Endodermal cell (in vitro differentiated cells): ENCODE results near the gene TRIM22. TPM values are rescaled to one million over a fixed set of nuclear protein-coding genes. Genes with fewer than 3 reads are reported as not detected.

Experiments used
- DNase-seq: peaks from one replicate; pipeline ENCODE4 v3.0.0-alpha.2; 2017
- H3K27ac ChIP-seq: 2 replicates; pipeline ENCODE4 v1.5.1; 2013; ENCODE audit warnings: mild to moderate bottlenecking, low read depth, low read length, moderate library complexity
- H3K27me3 ChIP-seq: 2 replicates; pipeline ENCODE4 v1.6.1; 2013; ENCODE audit warnings: mild to moderate bottlenecking, low read length, moderate library complexity; ENCODE audit not compliant: insufficient read depth, control insufficient read depth, poor library complexity, severe bottlenecking
- H3K36me3 ChIP-seq: 2 replicates; pipeline ENCODE4 v1.7.0; 2013; ENCODE audit warnings: mild to moderate bottlenecking, low read length, moderate library complexity; ENCODE audit not compliant: control insufficient read depth, insufficient read depth
- H3K4me1 ChIP-seq: one replicate; pipeline ENCODE4 v1.7.0; 2013; ENCODE audit warnings: low read length; ENCODE audit not compliant: control insufficient read depth, insufficient read depth
- H3K4me3 ChIP-seq: 2 replicates; pipeline ENCODE4 v1.5.1; 2013; ENCODE audit warnings: mild to moderate bottlenecking, low read length, moderate library complexity
- H3K9ac ChIP-seq: 2 replicates; pipeline ENCODE4 v1.6.1; 2013; ENCODE audit warnings: mild to moderate bottlenecking, low read length, moderate library complexity; ENCODE audit not compliant: poor library complexity, severe bottlenecking; ENCODE audit errors: extremely low read depth
- H3K9me3 ChIP-seq: 2 replicates; pipeline ENCODE4 v1.6.1; 2013; ENCODE audit warnings: mild to moderate bottlenecking, low read length, moderate library complexity; ENCODE audit not compliant: control insufficient read depth
- H3K27ac Mint-ChIP-seq: 2 replicates; pipeline ENCODE4 v1.8.0; 2020; ENCODE audit warnings: mixed read lengths
- H3K27me3 Mint-ChIP-seq: 2 replicates; pipeline ENCODE4 v1.8.0; 2021; ENCODE audit warnings: mild to moderate bottlenecking, mixed read lengths; ENCODE audit not compliant: insufficient read depth
- H3K36me3 Mint-ChIP-seq: 2 replicates; pipeline ENCODE4 v1.8.0; 2020; ENCODE audit warnings: low read depth, mixed read lengths
- H3K4me1 Mint-ChIP-seq: 2 replicates; pipeline ENCODE4 v1.8.0; 2020; ENCODE audit warnings: mixed read lengths
- H3K4me3 Mint-ChIP-seq: 2 replicates; pipeline ENCODE4 v1.8.0; 2020; ENCODE audit warnings: mild to moderate bottlenecking, moderate library complexity, mixed read lengths
- H3K9me3 Mint-ChIP-seq: 2 replicates; pipeline ENCODE4 v1.8.0; 2020; ENCODE audit warnings: mild to moderate bottlenecking, mixed read lengths
- CTCF ChIP-seq: fragments of 200-600 bp; sonication (generic); conservative IDR thresholded peaks from 2 replicates; pipeline ENCODE4 v1.5.0; 2021; ENCODE audit warnings: antibody characterized with exemption, mild to moderate bottlenecking
- WGBS, 2 experiments: methylation state at CpG; one replicate each; pipeline versions ENCODE4 v1.1.5 to v1.1.7; 2013; ENCODE audit warnings: missing lambda C conversion rate in 2 of 2, mixed read lengths in 1 of 2; ENCODE audit not compliant: insufficient coverage in 1 of 2, insufficient read length in 1 of 2; 5-methylcytosine and 5-hydroxymethylcytosine counted together
- total RNA-seq, 2 donors: library from RNA; stranded (reverse); fragmentation: NEBNext Ultra II Directional in 1 of 2; extraction: Animal tissue kit (Norgen Biotek cat#: 25700) in 1 of 2; gene quantifications; 2 replicates in 1 of 2; 3 replicates in 1 of 2; pipeline ENCODE4 v1.2.1, GENCODE V29; 2021

Gene TRIM22
- total RNA-seq, 2 donors from 2014 or later: 1.1 to 3.1 TPM

- DNase-seq: no peak
- H3K27ac ChIP-seq: no peak overlapping the region
- 95 to 96% methylated on average over 6 to 7 of the region's 7 CpGs for WGBS, 2 experiments
- H3K4me3 Mint-ChIP-seq: no peak overlapping the region
- no peaks in the 10 kb centered on the region for H3K36me3 ChIP-seq
- H3K36me3 Mint-ChIP-seq: no peaks in the 10 kb centered on the region
- no peaks in the 10 kb centered on the region for H3K27me3 ChIP-seq
- no peaks in the 10 kb centered on the region for H3K9me3 Mint-ChIP-seq
- TF ChIP-seq CTCF: no peak
- H3K9me3 ChIP-seq: no peaks in the 10 kb centered on the region
- H3K4me1 ChIP-seq: no peaks in the 10 kb centered on the region
- H3K4me3 ChIP-seq: no peak overlapping the region
- no peaks in the 10 kb centered on the region for H3K27me3 Mint-ChIP-seq
- H3K4me1 Mint-ChIP-seq: no peaks in the 10 kb centered on the region
- no peak overlapping the region for H3K9ac ChIP-seq
- H3K27ac Mint-ChIP-seq: no peak overlapping the region
Observed at GRCh38 chr11:5698281-5698680, 8.7 kb downstream of the TRIM22 start.

- no peaks in the 10 kb centered on the region for H3K27me3 Mint-ChIP-seq
- no peak for TF ChIP-seq CTCF
- no peak overlapping the region for H3K4me3 Mint-ChIP-seq
- no peaks in the 10 kb centered on the region for H3K27me3 ChIP-seq
- H3K36me3 ChIP-seq: no peaks in the 10 kb centered on the region
- H3K4me1 Mint-ChIP-seq: no peaks in the 10 kb centered on the region
- no peaks in the 10 kb centered on the region for H3K9me3 Mint-ChIP-seq
- H3K9ac ChIP-seq: no peak overlapping the region
- no peak overlapping the region for H3K27ac ChIP-seq
- H3K4me3 ChIP-seq: no peak overlapping the region
- H3K27ac Mint-ChIP-seq: no peak overlapping the region
- WGBS, 2 experiments: 95 to 97% methylated on average over 6 to 9 of the region's 10 CpGs
- no peaks in the 10 kb centered on the region for H3K4me1 ChIP-seq
- DNase-seq: no peak
- no peaks in the 10 kb centered on the region for H3K36me3 Mint-ChIP-seq
- H3K9me3 ChIP-seq: no peaks in the 10 kb centered on the region
Observed at GRCh38 chr11:5700421-5701054, 10.9 kb downstream of the TRIM22 start.

- Histone ChIP-seq H3K36me3 (no peaks in the 10 kb centered on the region), H3K27me3 (no peaks in the 10 kb centered on the region), H3K4me1 (no peaks in the 10 kb centered on the region), H3K4me3 (no peak overlapping the region), H3K27ac (no peak overlapping the region), H3K9me3 (no peaks in the 10 kb centered on the region), H3K9ac (no peak overlapping the region)
- H3K27ac Mint-ChIP-seq: no peak overlapping the region
- no peaks in the 10 kb centered on the region for H3K9me3 Mint-ChIP-seq
- no peak overlapping the region for H3K4me3 Mint-ChIP-seq
- WGBS, 2 experiments: 65 to 79% methylated on average over 2 to 3 of the region's 3 CpGs
- H3K36me3 Mint-ChIP-seq: no peaks in the 10 kb centered on the region
- DNase-seq: no peak
- H3K4me1 Mint-ChIP-seq: no peaks in the 10 kb centered on the region
- H3K27me3 Mint-ChIP-seq: no peaks in the 10 kb centered on the region
- no peak for TF ChIP-seq CTCF
Observed at GRCh38 chr11:5701055-5701577, 11.5 kb downstream of the TRIM22 start.
